GM12878 (cell line): ENCODE results near the gene POLR3A. TPM values are rescaled to one million over a fixed set of nuclear protein-coding genes. Genes with fewer than 3 reads are reported as not detected.

Experiments
- ATAC-seq: fragments of 200-7000 bp; cut with Tn5 transposase; 3 replicates; pipeline ENCODE4 v1.9.1; 2020; ENCODE audit warnings: mild to moderate bottlenecking, moderate library complexity
- BruUV-seq: library from RNA; stranded (reverse); fragments of 400-500 nt; replicated peaks from 2 replicates; lab custom pipeline; 2021; lab: Mats Ljungman, UMichigan
- CTCF ChIA-PET: fragments of 300-600 bp; sonication (Branson Sonifier 250); formaldehyde crosslinking; extraction: SDS; loops from one replicate; lab custom pipeline; 2021; ENCODE audit warnings: inconsistent platforms; lab: Yijun Ruan, JAX
- POLR2A ChIA-PET: fragments of 350-600 bp; formaldehyde crosslinking; extraction: SDS; loops from one replicate; lab custom pipeline; 2021; ENCODE audit warnings: inconsistent platforms; lab: Charles Lee
- RAD21 ChIA-PET: fragments of 300-600 bp; sonication (Branson Sonifier 250); formaldehyde crosslinking; loops from one replicate; lab custom pipeline; 2023; ENCODE audit warnings: antibody characterized with exemption; ENCODE audit not compliant: unreplicated experiment; lab: Charles Lee
- SMC1A ChIA-PET: fragments of 300-600 bp; sonication (Branson Sonifier 250); formaldehyde crosslinking; loops from one replicate; lab custom pipeline; 2023; ENCODE audit not compliant: unreplicated experiment, uncharacterized antibody; lab: Charles Lee
- DNase-seq: peaks from one replicate; pipeline ENCODE4 v3.0.0-alpha.2; 2011; ENCODE audit warnings: low read depth, low spot score
- FAIRE-seq: peaks from 3 replicates; lab custom pipeline; 2011; peaks lifted over from hg19 to GRCh38; lab: Jason Lieb, UNC
- H2AFZ ChIP-seq: 2 replicates; pipeline ENCODE4 v1.6.0; 2011; ENCODE audit warnings: low read depth, low read length, control low read depth; ENCODE audit not compliant: control insufficient read depth
- H3K27ac ChIP-seq: 2 replicates; pipeline ENCODE4 v1.5.1; 2011; ENCODE audit warnings: control low read depth; ENCODE audit not compliant: control insufficient read depth, insufficient read depth
- H3K27me3 ChIP-seq, 2 experiments: replicated peaks in 1 of 2; 2 replicates each; pipeline versions ENCODE4 v1.6.0 to v1.6.1; 2011; ENCODE audit warnings: low read length in 1 of 2; ENCODE audit not compliant: control insufficient read depth in 2 of 2, insufficient read depth in 2 of 2
- H3K36me3 ChIP-seq, 2 experiments: 2 replicates each; pipeline ENCODE4 v1.5.1; 2011; ENCODE audit warnings: low read length in 1 of 2; ENCODE audit not compliant: control insufficient read depth in 2 of 2, insufficient read depth in 2 of 2
- H3K4me1 ChIP-seq: 2 replicates; pipeline ENCODE4 v1.6.1; 2011; ENCODE audit warnings: mild to moderate bottlenecking, low read length, moderate library complexity, mixed read lengths; ENCODE audit not compliant: control insufficient read depth, insufficient read depth
- H3K4me2 ChIP-seq: 2 replicates; pipeline ENCODE4 v1.6.0; 2011; ENCODE audit warnings: control low read depth; ENCODE audit not compliant: control insufficient read depth, insufficient read depth
- H3K4me3 ChIP-seq: fragments of 200-600 bp; sonication (generic); 2 replicates; pipeline ENCODE4 v1.5.1; 2016
- H3K79me2 ChIP-seq: 2 replicates; pipeline ENCODE4 v1.6.0; 2011; ENCODE audit warnings: low read length; ENCODE audit not compliant: control insufficient read depth, insufficient read depth
- H3K9ac ChIP-seq: 2 replicates; pipeline ENCODE4 v1.8.0; 2011; ENCODE audit warnings: low read length, control low read depth, mixed read lengths; ENCODE audit not compliant: control insufficient read depth, insufficient read depth
- H3K9me3 ChIP-seq: replicated peaks from 3 replicates; pipeline ENCODE4 v1.5.1; 2011; ENCODE audit warnings: mild to moderate bottlenecking, low read length; ENCODE audit not compliant: control insufficient read depth, insufficient read depth
- H4K20me1 ChIP-seq: 2 replicates; pipeline ENCODE4 v1.6.0; 2011; ENCODE audit not compliant: control insufficient read depth, insufficient read depth
- E2F4 ChIP-seq: IDR thresholded peaks from 2 replicates; pipeline ENCODE4 v1.6.1; 2012; ENCODE audit warnings: low read depth, low read length, improper control_type of control experiment
- ESRRA ChIP-seq: IDR thresholded peaks from 2 replicates; pipeline ENCODE4 v1.6.1; 2012; ENCODE audit warnings: mild to moderate bottlenecking, low read length, improper control_type of control experiment
- GABPA ChIP-seq: IDR thresholded peaks from 2 replicates; pipeline ENCODE4 v1.6.1; 2014; ENCODE audit warnings: antibody characterized with exemption, low read depth, mild to moderate bottlenecking, inconsistent platforms
- HDAC2 ChIP-seq: fragments of 200-600 bp; sonication (generic); IDR thresholded peaks from 2 replicates; pipeline ENCODE4 v1.6.1; 2017
- IRF4 ChIP-seq: IDR thresholded peaks from 2 replicates; pipeline ENCODE4 v1.6.1; 2011; ENCODE audit warnings: low read depth, low read length
- KDM1A ChIP-seq: fragments of 200-600 bp; sonication (generic); IDR thresholded peaks from 2 replicates; pipeline ENCODE4 v1.6.1; 2016; ENCODE audit warnings: borderline replicate concordance
- MXI1 ChIP-seq: fragments of 150-350 bp; IDR thresholded peaks from 2 replicates; pipeline ENCODE4 v1.6.1; 2011; ENCODE audit warnings: low read depth, mild to moderate bottlenecking, inconsistent platforms, low read length, improper control_type of control experiment
- NFYB ChIP-seq: IDR thresholded peaks from 2 replicates; pipeline ENCODE4 v1.6.1; 2011; ENCODE audit warnings: low read depth, mild to moderate bottlenecking, low read length, improper control_type of control experiment, moderate library complexity; ENCODE audit not compliant: insufficient read depth
- SIX5 ChIP-seq: IDR thresholded peaks from 2 replicates; pipeline ENCODE4 v1.6.1; 2011; ENCODE audit warnings: mild to moderate bottlenecking, low read depth, low read length, moderate library complexity; ENCODE audit not compliant: severe bottlenecking
- SMC3 ChIP-seq: IDR thresholded peaks from 2 replicates; pipeline ENCODE4 v1.6.1; 2011; ENCODE audit warnings: low read length, improper control_type of control experiment, borderline replicate concordance
- SREBF1 ChIP-seq: IDR thresholded peaks from 2 replicates; pipeline ENCODE4 v1.6.1; 2012; ENCODE audit warnings: mild to moderate bottlenecking, low read length
- SRF ChIP-seq, 2 experiments: IDR thresholded peaks; 2 replicates each; pipeline ENCODE4 v1.6.1; 2011; ENCODE audit warnings: low read depth in 2 of 2, low read length in 2 of 2, mild to moderate bottlenecking in 1 of 2, moderate library complexity in 1 of 2
- STAT3 ChIP-seq: IDR thresholded peaks from 2 replicates; pipeline ENCODE4 v1.6.1; 2011; ENCODE audit warnings: low read depth, low read length, improper control_type of control experiment
- TAF1 ChIP-seq: IDR thresholded peaks from 2 replicates; pipeline ENCODE4 v1.6.1; 2011; ENCODE audit warnings: mild to moderate bottlenecking, low read depth, low read length, borderline replicate concordance
- TCF3 ChIP-seq: IDR thresholded peaks from 2 replicates; pipeline ENCODE4 v1.6.1; 2012; ENCODE audit warnings: low read depth, mild to moderate bottlenecking, low read length, borderline replicate concordance; ENCODE audit not compliant: insufficient read depth
- WRNIP1 ChIP-seq: IDR thresholded peaks from 2 replicates; pipeline ENCODE4 v1.6.1; 2011; ENCODE audit warnings: low read depth, low read length, improper control_type of control experiment, borderline replicate concordance
- YBX1 ChIP-seq: fragments of 450-650 bp; IDR thresholded peaks from 2 replicates; pipeline ENCODE4 v1.6.1; 2016; ENCODE audit warnings: antibody characterized with exemption
- ZNF687 ChIP-seq: fragments of 450-650 bp; IDR thresholded peaks from 2 replicates; pipeline ENCODE4 v1.6.1; 2017; ENCODE audit warnings: mild to moderate bottlenecking, moderate library complexity
- WGBS: methylation state at CpG from one replicate; pipeline ENCODE4 v1.1.6; 2016; ENCODE audit warnings: low lambda C conversion rate; ENCODE audit not compliant: insufficient replicate concordance, insufficient coverage; ENCODE audit errors: missing lambda C conversion rate; 5-methylcytosine and 5-hydroxymethylcytosine counted together
- in situ Hi-C: fragments of 300-500 bp; cut with MboI; formaldehyde crosslinking; loops from 9 replicates; pipeline ENCODE4 v1.14.3; 2018; ENCODE audit warnings: mixed read lengths
- intact Hi-C: fragments of 100-400 bp; cut with micrococcal nuclease; formaldehyde crosslinking; loops from one replicate; pipeline ENCODE4 v1.14.2; 2022; ENCODE audit not compliant: unreplicated experiment
- polyA plus RNA-seq, 11 experiments: library from polyadenylated mRNA; depleted of rRNA in 4 of 11; unstranded in 6 of 11; stranded (reverse) in 5 of 11; fragments of >200 nt; fragmentation: Nextera tagmentation in 4 of 11; fragmentation: Illumina TruSeq in 1 of 11; extraction: Ambion mirVana in 4 of 11; extraction: Trizol in 1 of 11; gene quantifications; 1 replicate in 1 of 11; 2 replicates in 10 of 11; pipeline versions ENCODE4 v1.2.1 to v1.2.3, GENCODE V29; 2011 to 2016; ENCODE audit warnings: inconsistent platforms in 2 of 11, missing spikeins in 2 of 11, low read depth in 1 of 11
- total RNA-seq, 4 experiments: library from RNA; depleted of rRNA in 3 of 4; stranded (reverse); fragments of >200 nt in 3 of 4; fragmentation: Illumina TruSeq in 1 of 4; extraction: Trizol in 1 of 4; gene quantifications; 2 replicates each; pipeline versions ENCODE4 v1.2.1 to v1.2.3, GENCODE V29; 2013 to 2021

Gene POLR3A
- total and polyA plus RNA-seq, 10 of the 15 experiments (the other 5 are each of a cell fraction or from before 2014, with no cell fraction given) = 5.4 to 20.4 (median 14.4) TPM

- TF ChIP-seq E2F4 = no peak
Observed at GRCh38 chr10:78071140-78071856, 42.0 kb upstream of the POLR3A start (continued).

- no peak overlapping the region for H3K27ac ChIP-seq
- DNase-seq (no peak), ATAC-seq (no peak), FAIRE-seq (no peak)
- intact Hi-C loops = no loop called here
- H3K27me3 ChIP-seq = no peaks in the 10 kb centered on the region; a peak in 1 of 4 replicates
- TF ChIP-seq NFYB (no peak), HDAC2 (no peak), ZNF687 (no peak), IRF4 (no peak), TCF3 (no peak), STAT3 (no peak), TAF1 (no peak), ESRRA (no peak), KDM1A (no peak), WRNIP1 (no peak), SREBF1 (no peak), MXI1 (no peak), SMC3 (no peak), SRF (IDR thresholded peaks at IDR 0.05; ENCODE audit: low read depth in 2 of 2, low read length in 2 of 2) (no peak), YBX1 (no peak), GABPA (no peak), SIX5 (no peak)
- no peaks in the 10 kb centered on the region for H3K36me3 ChIP-seq
- ChIA-PET RAD21 (no interaction called here), CTCF (interaction anchor here (1.2 kb wide), 1 partner anchor 23 kb away, joined by 3 read pairs; no protein-coding TSS in a partner anchor), POLR2A (interaction anchor here (0.6 kb wide), 1 partner anchor 203 kb away, joined by 5 read pairs; no protein-coding TSS in a partner anchor), SMC1A (no interaction called here)
- 28% methylated on average over 5 of the region's 5 CpGs for whole genome bisulfite sequencing
- no peak overlapping the region for H2AFZ ChIP-seq
- BruUV-seq = no TSS peak
- H3K4me1 ChIP-seq = peaks cover 5% of the 10 kb centered on the region; the same call in 1 of the 2 replicates
- H4K20me1 ChIP-seq = no peaks in the 10 kb centered on the region
- no peaks in the 10 kb centered on the region for H3K9me3 ChIP-seq
- no peak overlapping the region for H3K4me2 ChIP-seq
- H3K9ac ChIP-seq = no peak overlapping the region
- H3K79me2 ChIP-seq = no peaks in the 10 kb centered on the region
- no peak overlapping the region for H3K4me3 ChIP-seq
- in situ Hi-C loops = no loop called here
Observed at GRCh38 chr10:78070726-78071125, 41.4 kb upstream of the POLR3A start.
